A549 (cell line): ENCODE data around the gene HOOK2. TPM values are rescaled to one million over a fixed set of nuclear protein-coding genes. Genes with fewer than 3 reads are reported as not detected.

Experiments used
- ATAC-seq, 2 experiments: fragments of 200-7000 bp in 1 of 2; fragments of >200 bp in 1 of 2; cut with Nextera tagmentation in 1 of 2; cut with Tn5 transposase in 1 of 2; 3 replicates each; pipeline versions ENCODE4 v1.8.0 to v1.9.1; 2018 to 2020; ENCODE audit warnings: mild to moderate bottlenecking in 1 of 2, moderate library complexity in 1 of 2
- CTCF ChIA-PET: fragments of 300-600 bp; sonication (Branson Sonifier 250); formaldehyde crosslinking; extraction: SDS; loops from one replicate; lab custom pipeline; 2021; ENCODE audit warnings: antibody characterized with exemption, inconsistent platforms; lab: Yijun Ruan, JAX
- POLR2A ChIA-PET: fragments of 350-600 bp; formaldehyde crosslinking; extraction: SDS; loops from one replicate; lab custom pipeline; 2021; ENCODE audit warnings: antibody characterized with exemption, inconsistent platforms; lab: Yijun Ruan, JAX
- DNase-seq, 2 experiments: peaks; one replicate each; pipeline versions ENCODE4 v3.0.0 to v3.0.0-alpha.2; 2011 to 2016; ENCODE audit warnings: low read depth in 1 of 2, low spot score in 1 of 2
- FAIRE-seq: peaks from 2 replicates; lab custom pipeline; 2011; peaks lifted over from hg19 to GRCh38; lab: Jason Lieb, UNC
- H3K27ac ChIP-seq, 2 experiments: fragments of >200 bp; sonication (Bioruptor Twin); formaldehyde crosslinking; 3 replicates each; pipeline ENCODE4 v1.5.1; 2016 to 2017
- H3K4me1 ChIP-seq: fragments of >200 bp; sonication (Bioruptor Twin); formaldehyde crosslinking; 3 replicates; pipeline ENCODE4 v1.6.1; 2016
- H3K4me2 ChIP-seq: fragments of >200 bp; sonication (Bioruptor Twin); formaldehyde crosslinking; 3 replicates; pipeline ENCODE4 v1.6.1; 2016
- H3K4me3 ChIP-seq: fragments of >200 bp; sonication (Bioruptor Twin); formaldehyde crosslinking; 3 replicates; pipeline ENCODE4 v1.5.1; 2016
- H3K9me3 ChIP-seq: fragments of >200 bp; sonication (Bioruptor Twin); formaldehyde crosslinking; 3 replicates; pipeline ENCODE4 v1.6.1; 2016
- BCL3 ChIP-seq: fragments of >200 bp; sonication (Bioruptor Twin); formaldehyde crosslinking; IDR thresholded peaks from 3 replicates; pipeline ENCODE4 v1.6.1; 2016
- CHD2 ChIP-seq: fragments of 150-350 bp; IDR thresholded peaks from 2 replicates; pipeline ENCODE4 v1.6.1; 2014; ENCODE audit warnings: low read length; ENCODE audit not compliant: partially characterized antibody
- E2F6 ChIP-seq: IDR thresholded peaks from 2 replicates; pipeline ENCODE4 v1.6.1; 2012; ENCODE audit warnings: low read depth, borderline replicate concordance
- EP300 ChIP-seq, 2 experiments: fragments of >200 bp; sonication (Bioruptor Twin); formaldehyde crosslinking; IDR thresholded peaks; 2 replicates in 1 of 2; 3 replicates in 1 of 2; pipeline ENCODE4 v1.6.1; 2016 to 2017
- HOXA7 ChIP-seq: fragments of 250-450 bp; sonication (Bioruptor Pico); IDR thresholded peaks from 2 replicates; pipeline ENCODE4 v1.5.0; 2020; ENCODE audit warnings: mild to moderate bottlenecking, moderate library complexity
- HOXB13 ChIP-seq: fragments of 250-450 bp; sonication (Bioruptor Pico); IDR thresholded peaks from 2 replicates; pipeline ENCODE4 v1.5.0; 2020; ENCODE audit warnings: low read depth, mild to moderate bottlenecking, moderate library complexity
- HOXB5 ChIP-seq: fragments of 250-450 bp; sonication (Bioruptor Pico); IDR thresholded peaks from 2 replicates; pipeline ENCODE4 v1.5.0; 2020; ENCODE audit warnings: mild to moderate bottlenecking, moderate library complexity
- KDM5A ChIP-seq: fragments of 200-600 bp; sonication (generic); IDR thresholded peaks from 2 replicates; pipeline ENCODE4 v1.6.1; 2016; ENCODE audit warnings: antibody characterized with exemption, mild to moderate bottlenecking
- MAFK ChIP-seq: fragments of 450-650 bp; IDR thresholded peaks from 2 replicates; pipeline ENCODE4 v1.6.1; 2014; ENCODE audit not compliant: partially characterized antibody
- NPAS2 ChIP-seq: fragments of 250-450 bp; sonication (Bioruptor Pico); IDR thresholded peaks from 2 replicates; pipeline ENCODE4 v1.8.0; 2022; ENCODE audit warnings: mild to moderate bottlenecking, moderate library complexity, borderline replicate concordance
- NR3C1 ChIP-seq: fragments of >200 bp; sonication (Bioruptor Twin); formaldehyde crosslinking; IDR thresholded peaks from 3 replicates; pipeline ENCODE4 v1.6.1; 2017
- RCOR1 ChIP-seq: fragments of 150-350 bp; IDR thresholded peaks from 2 replicates; pipeline ENCODE4 v1.6.1; 2014; ENCODE audit warnings: antibody characterized with exemption, low read length, low read depth
- RNF2 ChIP-seq: fragments of 200-600 bp; sonication (generic); IDR thresholded peaks from 2 replicates; pipeline ENCODE4 v1.6.1; 2016; ENCODE audit warnings: low read depth, mild to moderate bottlenecking, antibody characterized with exemption, moderate library complexity, borderline replicate concordance
- ZC3H11A ChIP-seq: fragments of 450-650 bp; IDR thresholded peaks from 2 replicates; pipeline ENCODE4 v1.6.1; 2014; ENCODE audit warnings: antibody characterized with exemption, mild to moderate bottlenecking
- ZFP36 ChIP-seq: fragments of 450-650 bp; IDR thresholded peaks from 2 replicates; pipeline ENCODE4 v1.6.1; 2014; ENCODE audit warnings: borderline replicate concordance; ENCODE audit not compliant: partially characterized antibody
- ZSCAN20 ChIP-seq: fragments of 250-450 bp; sonication (Bioruptor Pico); IDR thresholded peaks from 2 replicates; pipeline ENCODE4 v1.8.0; 2022; ENCODE audit warnings: mild to moderate bottlenecking, moderate library complexity
- WGBS: methylation state at CpG from one replicate; pipeline ENCODE4 v1.1.6; 2017; ENCODE audit errors: missing lambda C conversion rate; 5-methylcytosine and 5-hydroxymethylcytosine counted together
- polyA plus RNA-seq, 4 experiments: library from polyadenylated mRNA; depleted of rRNA in 3 of 4; stranded (reverse); fragments of >200 nt; fragmentation: RNase III in 1 of 4; extraction: RNeasy Plus Mini Kit Qiagen cat#74134 plus additional on column Dnase treatment in 1 of 4; gene quantifications; 2 replicates in 3 of 4; 3 replicates in 1 of 4; pipeline ENCODE4 v1.2.3, GENCODE V29; 2011 to 2017
- TF ChIP-seq, protein P1 (sequence below): IDR thresholded peaks from 2 replicates; pipeline ENCODE4 v1.6.1; 2012
- TF ChIP-seq, protein P2 (sequence below): fragments of 150-350 bp; IDR thresholded peaks from 2 replicates; pipeline ENCODE4 v1.6.1; 2014; ENCODE audit warnings: low read depth, mild to moderate bottlenecking, low read length

Gene HOOK2
- polyA plus RNA-seq, 2 of the 4 experiments (the other 2 are of a cell fraction) = 8.3 to 21.5 TPM

DNA sequence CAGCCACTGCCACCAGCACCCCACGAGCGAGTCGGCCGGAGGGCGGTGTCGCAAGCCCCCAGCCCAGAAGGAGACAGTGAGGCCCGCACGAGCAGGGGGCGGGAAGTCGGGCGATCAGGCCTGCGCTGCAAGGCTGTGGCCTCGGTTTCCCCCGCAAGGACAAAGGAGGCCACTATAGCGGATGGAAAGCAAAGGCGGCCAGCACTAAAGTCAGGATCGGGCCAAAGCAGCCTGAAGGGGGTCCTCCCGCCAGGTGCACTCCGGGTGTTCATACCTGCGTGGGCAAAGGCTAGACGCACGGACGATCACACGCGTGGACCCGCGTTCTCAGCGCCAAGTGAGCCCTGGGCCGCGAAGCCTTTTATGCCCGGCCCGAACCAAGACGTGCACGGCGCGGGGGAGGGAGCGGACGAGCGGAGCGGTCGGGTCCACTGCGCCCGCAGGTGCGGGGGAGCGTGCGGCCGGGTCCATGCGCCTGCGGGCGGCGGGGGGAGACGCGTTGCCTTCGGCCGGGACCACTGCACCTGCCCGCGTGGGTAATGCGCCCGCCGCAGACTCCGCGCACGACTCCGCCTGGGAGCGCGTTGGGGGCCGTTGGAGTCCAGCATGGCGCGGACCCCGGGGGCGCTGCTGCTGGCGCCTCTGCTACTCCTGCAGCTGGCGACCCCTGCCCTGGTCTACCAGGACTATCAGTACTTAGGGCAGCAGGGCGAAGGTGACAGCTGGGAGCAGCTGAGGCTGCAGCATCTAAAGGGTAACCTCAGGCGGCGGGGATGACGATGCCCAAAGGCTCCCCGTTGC lies 26.3 kb upstream of the HOOK2 start, which contains the start of the genes PRDX2 and THSD8:
Gene PRDX2, minus strand, starts transcription at position 335 of the 801 bp plus-strand sequence. CDS start 539 bp downstream, outside the sequence.
Gene THSD8, plus strand, starts transcription at position 604 of the 801 bp plus-strand sequence. Its CDS starts 3 bp downstream, at position 607.
- CTCF ChIA-PET = interaction anchor here (1.3 to 17.4 kb wide), 2 partner anchors 35 to 46 kb away, joined by 5 to 901 read pairs; partner anchors contain the start of gene HOOK2
- FAIRE-seq = no peak
- TF ChIP-seq NPAS2 (no peak), E2F6 (no peak), RNF2 (no peak), ZC3H11A (no peak), RCOR1 (no peak), MAFK (no peak), CHD2 (no peak), ZSCAN20 (no peak), NR3C1 (no peak), EP300 (IDR thresholded peaks at IDR 0.05) (no peak), KDM5A (no peak), BCL3 (no peak)
- TF ChIP-seq, protein P1, sequence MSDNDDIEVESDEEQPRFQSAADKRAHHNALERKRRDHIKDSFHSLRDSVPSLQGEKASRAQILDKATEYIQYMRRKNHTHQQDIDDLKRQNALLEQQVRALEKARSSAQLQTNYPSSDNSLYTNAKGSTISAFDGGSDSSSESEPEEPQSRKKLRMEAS = no peak
- WGBS = 59% methylated on average over 48 of the region's 78 CpGs
- H3K9me3 ChIP-seq = no peaks in the 10 kb centered on the region
- H3K4me2 ChIP-seq = no peak within 1 kb of the TSS
- ATAC-seq = no peak
- POLR2A ChIA-PET = no interaction called here
- no peak within 1 kb of the TSS for H3K4me3 ChIP-seq
- no peak within 1 kb of the TSS for H3K27ac ChIP-seq
- DNase-seq = no peak
- no peaks in the 10 kb centered on the region for H3K4me1 ChIP-seq

- ATAC-seq = no peak
- ChIA-PET CTCF (interaction anchor here (17.4 kb wide), 1 partner anchor 34 kb away, joined by 901 read pairs; the partner anchor contains the start of gene HOOK2), POLR2A (no interaction called here)
- FAIRE-seq = no peak
- Histone ChIP-seq H3K9me3 (no peaks in the 10 kb centered on the region), H3K4me1 (peaks cover 4% of the 10 kb centered on the region), H3K4me3 (no peak overlapping the region), H3K4me2 (no peak overlapping the region), H3K27ac (no peak overlapping the region)
- DNase-seq = no peak
- no peak for TF ChIP-seq HOXB5
- TF ChIP-seq EP300 (IDR thresholded peaks at IDR 0.05) = no peak
- TF ChIP-seq ZFP36 = no peak
- TF ChIP-seq, protein P2, sequence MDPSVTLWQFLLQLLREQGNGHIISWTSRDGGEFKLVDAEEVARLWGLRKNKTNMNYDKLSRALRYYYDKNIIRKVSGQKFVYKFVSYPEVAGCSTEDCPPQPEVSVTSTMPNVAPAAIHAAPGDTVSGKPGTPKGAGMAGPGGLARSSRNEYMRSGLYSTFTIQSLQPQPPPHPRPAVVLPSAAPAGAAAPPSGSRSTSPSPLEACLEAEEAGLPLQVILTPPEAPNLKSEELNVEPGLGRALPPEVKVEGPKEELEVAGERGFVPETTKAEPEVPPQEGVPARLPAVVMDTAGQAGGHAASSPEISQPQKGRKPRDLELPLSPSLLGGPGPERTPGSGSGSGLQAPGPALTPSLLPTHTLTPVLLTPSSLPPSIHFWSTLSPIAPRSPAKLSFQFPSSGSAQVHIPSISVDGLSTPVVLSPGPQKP = no peak
- no peak for TF ChIP-seq RCOR1
- WGBS = 94% methylated on average over 17 of the region's 38 CpGs
Measured at GRCh38 chr19:12800923-12801465, 25.6 kb upstream of the HOOK2 start.

- no peak overlapping the region for H3K4me2 ChIP-seq
- H3K9me3 ChIP-seq = no peaks in the 10 kb centered on the region
- peaks cover 9% of the 10 kb centered on the region for H3K4me1 ChIP-seq
- ChIA-PET CTCF (interaction anchor here (1.3 to 17.4 kb wide), 3 partner anchors 33 to 123 kb away, joined by 3 to 901 read pairs (median 44); partner anchors contain the start of gene HOOK2), POLR2A (no interaction called here)
- TF ChIP-seq HOXA7 = no peak
- TF ChIP-seq, protein P1 = no peak
- TF ChIP-seq HOXB13 (CRISPR knock-in tag) = no peak
- DNase-seq (no peak), ATAC-seq (no peak), FAIRE-seq (no peak)
- no peak overlapping the region for H3K4me3 ChIP-seq
- no CpG with 5 or more reads among the region's 1 CpG for WGBS
- no peak overlapping the region for H3K27ac ChIP-seq
Measured at GRCh38 chr19:12800466-12800770, 25.1 kb upstream of the HOOK2 start.
